OCI-LY1 (cell line): ENCODE data around the gene C2orf78.

Source experiments
- H2AFZ ChIP-seq: fragments of 200-600 bp; sonication (generic), shearing (Covaris generic); 2 replicates; pipeline ENCODE4 v1.6.0; 2014; ENCODE audit warnings: antibody characterized with exemption, mild to moderate bottlenecking, low read length
- H3F3A ChIP-seq: fragments of 200-600 bp; sonication (generic), shearing (Covaris generic); 2 replicates; pipeline ENCODE4 v1.6.0; 2014; ENCODE audit warnings: mild to moderate bottlenecking, antibody characterized with exemption, low read length, moderate library complexity; ENCODE audit not compliant: insufficient read depth
- H3K27ac ChIP-seq: fragments of 200-600 bp; sonication (generic); 2 replicates; pipeline ENCODE4 v1.5.1; 2014; ENCODE audit warnings: low read length, mixed run types, mild to moderate bottlenecking, low read depth; ENCODE audit not compliant: poor library complexity, severe bottlenecking
- H3K27me3 ChIP-seq: fragments of 200-600 bp; sonication (generic); 2 replicates; pipeline ENCODE4 v1.6.0; 2014; ENCODE audit warnings: antibody characterized with exemption, mild to moderate bottlenecking, low read length, moderate library complexity; ENCODE audit not compliant: insufficient read depth
- H3K36me3 ChIP-seq: fragments of 200-600 bp; sonication (generic); 2 replicates; pipeline ENCODE4 v1.6.1; 2014; ENCODE audit warnings: mild to moderate bottlenecking, antibody characterized with exemption, low read length, moderate library complexity, mixed read lengths; ENCODE audit not compliant: insufficient read depth
- H3K4me1 ChIP-seq: fragments of 200-600 bp; sonication (generic); 2 replicates; pipeline ENCODE4 v1.5.1; 2014; ENCODE audit warnings: mild to moderate bottlenecking, low read length, moderate library complexity; ENCODE audit not compliant: insufficient read depth, severe bottlenecking
- H3K4me2 ChIP-seq: fragments of 200-600 bp; sonication (generic), shearing (Covaris generic); 2 replicates; pipeline ENCODE4 v1.6.1; 2014; ENCODE audit warnings: low read length
- H3K4me3 ChIP-seq: fragments of 200-600 bp; sonication (generic); 2 replicates; pipeline ENCODE4 v1.5.1; 2014; ENCODE audit warnings: low read length, low read depth, mild to moderate bottlenecking, mixed read lengths; ENCODE audit not compliant: poor library complexity, severe bottlenecking
- H3K79me2 ChIP-seq: fragments of 200-600 bp; shearing (Covaris generic); 2 replicates; pipeline ENCODE4 v1.6.1; 2016; ENCODE audit warnings: mixed run types, low read length, mixed read lengths; ENCODE audit not compliant: insufficient read depth
- H3K9ac ChIP-seq: fragments of 200-600 bp; sonication (generic), shearing (Covaris generic); 2 replicates; pipeline ENCODE4 v1.6.1; 2014; ENCODE audit warnings: mild to moderate bottlenecking, low read length, mixed read lengths
- H3K9me2 ChIP-seq: fragments of 200-600 bp; sonication (generic), shearing (Covaris generic); 2 replicates; pipeline ENCODE4 v1.6.1; 2014; ENCODE audit warnings: low read depth, mild to moderate bottlenecking, low read length, mixed read lengths
- H3K9me3 ChIP-seq: fragments of 200-600 bp; shearing (Covaris generic); 2 replicates; pipeline ENCODE4 v1.6.1; 2014; ENCODE audit warnings: low read length, mixed read lengths
- H4K20me1 ChIP-seq: fragments of 200-600 bp; sonication (generic), shearing (Covaris generic); 2 replicates; pipeline ENCODE4 v1.6.0; 2016; ENCODE audit warnings: mild to moderate bottlenecking, low read length; ENCODE audit not compliant: insufficient read depth
- CTCF ChIP-seq: fragments of 200-600 bp; sonication (generic), shearing (Covaris generic); IDR thresholded peaks from 2 replicates; pipeline ENCODE4 v1.5.1; 2017; ENCODE audit warnings: mild to moderate bottlenecking, antibody characterized with exemption, low read length, moderate library complexity, mixed read lengths
- EZH2 ChIP-seq: fragments of 200-600 bp; sonication (generic), shearing (Covaris generic); IDR thresholded peaks from 2 replicates; pipeline ENCODE4 v1.8.0; 2017; ENCODE audit warnings: borderline replicate concordance, mixed run types, mild to moderate bottlenecking, antibody characterized with exemption, low read length, moderate library complexity, mixed read lengths

The C2orf78 gene

GRCh38 chr2:73812635-73813034, 28.7 kb downstream of the C2orf78 start:
- no peak overlapping the region for H3K27ac ChIP-seq
- no peaks in the 10 kb centered on the region for H3K9me2 ChIP-seq
- no peak overlapping the region for H3K4me3 ChIP-seq
- no peaks in the 10 kb centered on the region; the same call in 1 of the 2 replicates for H3K27me3 ChIP-seq
- TF ChIP-seq EZH2 (no peak), CTCF (no peak)
- no peak overlapping the region for H3K9ac ChIP-seq
- no peaks in the 10 kb centered on the region for H4K20me1 ChIP-seq
- no peaks in the 10 kb centered on the region for H3K4me1 ChIP-seq
- no peaks in the 10 kb centered on the region for H3F3A ChIP-seq
- H3K36me3 ChIP-seq = no peaks in the 10 kb centered on the region
- H3K9me3 ChIP-seq = no peaks in the 10 kb centered on the region
- no peak overlapping the region for H2AFZ ChIP-seq
- no peak overlapping the region for H3K4me2 ChIP-seq
- H3K79me2 ChIP-seq = no peaks in the 10 kb centered on the region

GRCh38 chr2:73818296-73818695, 34.3 kb downstream of the C2orf78 start:
- TF ChIP-seq CTCF = no peak
- TF ChIP-seq EZH2 = no peak
- H3K9me2 ChIP-seq = no peaks in the 10 kb centered on the region
- H3K36me3 ChIP-seq = no peaks in the 10 kb centered on the region
- H2AFZ ChIP-seq = no peak overlapping the region
- no peak overlapping the region for H3K27ac ChIP-seq
- H3K27me3 ChIP-seq = no peaks in the 10 kb centered on the region; the same call in 1 of the 2 replicates
- no peaks in the 10 kb centered on the region for H3F3A ChIP-seq
- H3K4me3 ChIP-seq = no peak overlapping the region
- H3K4me1 ChIP-seq = peaks cover 20% of the 10 kb centered on the region
- no peak overlapping the region for H3K9ac ChIP-seq
- H4K20me1 ChIP-seq = no peaks in the 10 kb centered on the region
- no peak overlapping the region for H3K4me2 ChIP-seq
- no peaks in the 10 kb centered on the region for H3K79me2 ChIP-seq
- H3K9me3 ChIP-seq = no peaks in the 10 kb centered on the region

GRCh38 chr2:73821227-73821626, 37.2 kb downstream of the C2orf78 start:
- no peak overlapping the region for H2AFZ ChIP-seq

GRCh38 chr2:73821669-73822068, 37.7 kb downstream of the C2orf78 start:
- H4K20me1 ChIP-seq = no peaks in the 10 kb centered on the region
- TF ChIP-seq EZH2 (no peak), CTCF (no peak)
- H3K4me3 ChIP-seq = no peak overlapping the region
- H2AFZ ChIP-seq = no peak overlapping the region
- no peak overlapping the region for H3K9ac ChIP-seq
- H3K9me3 ChIP-seq = no peaks in the 10 kb centered on the region
- no peaks in the 10 kb centered on the region for H3K27me3 ChIP-seq
- H3K4me1 ChIP-seq = peaks cover 20% of the 10 kb centered on the region
- H3K36me3 ChIP-seq = no peaks in the 10 kb centered on the region
- H3F3A ChIP-seq = no peaks in the 10 kb centered on the region
- no peak overlapping the region for H3K4me2 ChIP-seq
- peak overlapping the region; percentile 8 for H3K27ac ChIP-seq
- H3K9me2 ChIP-seq = no peaks in the 10 kb centered on the region
- no peaks in the 10 kb centered on the region for H3K79me2 ChIP-seq

More at GRCh38 chr2:73821227-73821626, 37.2 kb downstream of the C2orf78 start:
- no peaks in the 10 kb centered on the region for H3K36me3 ChIP-seq
- H3F3A ChIP-seq = no peaks in the 10 kb centered on the region
- peaks cover 20% of the 10 kb centered on the region for H3K4me1 ChIP-seq
- no peak for TF ChIP-seq EZH2
- no peak overlapping the region for H3K9ac ChIP-seq
- no peaks in the 10 kb centered on the region for H3K79me2 ChIP-seq
- H3K27me3 ChIP-seq = no peaks in the 10 kb centered on the region; the same call in 1 of the 2 replicates
- no peaks in the 10 kb centered on the region for H4K20me1 ChIP-seq
- no peak overlapping the region for H3K4me3 ChIP-seq
- no peaks in the 10 kb centered on the region for H3K9me3 ChIP-seq
- no peak overlapping the region for H3K27ac ChIP-seq
- no peaks in the 10 kb centered on the region for H3K9me2 ChIP-seq
- no peak overlapping the region for H3K4me2 ChIP-seq
